GM21367 (cell line): ENCODE measurements around the gene TCN2.
"Not testable (repeated sequence)": the region's sequence is repeated elsewhere in the genome, so short reads cannot be mapped to it uniquely, and the experiment has no call there.

ENCODE experiments used
- ATAC-seq: cut with Tn5 transposase; IDR thresholded peaks from one replicate; pipeline ENCODE4 v1.9.1; 2021; ENCODE audit not compliant: unreplicated experiment

Gene TCN2

DNA sequence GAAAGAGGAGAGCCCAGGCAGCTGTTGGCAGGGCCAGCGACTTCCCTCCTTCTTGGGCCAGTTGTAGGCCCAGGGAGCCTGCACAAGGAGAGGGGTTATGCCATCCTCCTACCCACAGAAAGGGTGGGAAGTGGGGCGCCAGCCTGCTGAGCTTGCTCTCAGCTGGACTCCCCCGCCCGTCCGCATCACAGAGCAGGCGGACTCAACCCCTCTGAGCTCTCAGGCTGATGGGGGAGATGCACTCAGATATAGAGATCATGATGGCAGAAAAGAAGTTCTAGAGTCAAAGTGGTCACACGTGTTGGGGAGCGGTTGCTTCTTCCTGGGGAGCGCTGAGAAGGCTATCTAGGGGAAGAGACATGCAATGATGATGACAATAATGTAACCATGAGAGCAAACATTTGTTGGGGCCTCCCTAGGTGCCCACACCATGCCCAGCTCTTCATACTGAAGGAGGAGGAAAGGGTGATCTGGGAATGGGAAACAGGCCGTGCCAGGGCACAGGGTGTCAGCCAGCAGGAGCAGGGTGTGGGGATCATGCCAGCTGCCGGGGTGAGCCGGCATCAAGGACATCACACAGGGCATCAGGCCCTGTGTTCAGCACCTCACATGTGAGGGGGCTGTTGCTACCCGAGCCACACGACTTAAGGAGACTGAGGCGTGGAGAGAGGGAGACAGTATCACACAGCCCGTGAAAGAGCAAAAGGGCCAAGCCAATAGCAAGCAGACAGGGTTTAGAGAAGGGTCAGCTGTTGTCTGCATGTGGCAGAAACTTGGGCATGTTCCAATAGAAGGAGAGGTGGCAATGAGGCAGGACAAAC, 36.3 kb downstream of the TCN2 start:
- ATAC-seq: no peak

DNA sequence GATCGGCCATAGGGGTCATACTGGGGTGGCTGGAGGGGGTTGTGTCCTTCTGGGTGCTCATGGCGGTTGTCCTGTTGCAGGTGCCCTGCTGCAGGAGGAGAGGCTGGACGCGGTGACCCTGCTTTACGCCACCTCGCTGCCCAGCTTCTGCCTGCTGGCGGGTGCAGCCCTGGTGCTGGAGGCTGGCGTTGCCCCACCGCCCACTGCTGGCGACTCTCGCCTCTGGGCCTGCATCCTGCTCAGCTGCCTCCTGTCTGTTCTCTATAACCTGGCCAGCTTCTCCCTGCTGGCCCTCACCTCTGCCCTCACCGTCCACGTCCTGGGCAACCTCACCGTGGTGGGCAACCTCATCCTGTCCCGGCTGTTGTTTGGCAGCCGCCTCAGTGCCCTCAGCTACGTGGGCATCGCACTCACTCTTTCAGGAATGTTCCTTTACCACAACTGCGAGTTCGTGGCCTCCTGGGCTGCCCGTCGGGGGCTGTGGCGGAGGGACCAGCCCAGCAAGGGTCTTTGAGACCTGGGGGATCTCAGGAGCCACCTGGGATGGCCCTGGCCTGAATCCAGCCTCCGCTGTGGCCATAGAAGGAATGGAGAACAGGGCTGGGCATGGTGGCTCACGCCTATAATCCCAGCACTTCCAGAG, 39.7 kb downstream of the TCN2 start:
- no peak for ATAC-seq

GRCh38 chr22:30647536-30647935, 40.6 kb downstream of the TCN2 start:
- no peak for ATAC-seq

DNA sequence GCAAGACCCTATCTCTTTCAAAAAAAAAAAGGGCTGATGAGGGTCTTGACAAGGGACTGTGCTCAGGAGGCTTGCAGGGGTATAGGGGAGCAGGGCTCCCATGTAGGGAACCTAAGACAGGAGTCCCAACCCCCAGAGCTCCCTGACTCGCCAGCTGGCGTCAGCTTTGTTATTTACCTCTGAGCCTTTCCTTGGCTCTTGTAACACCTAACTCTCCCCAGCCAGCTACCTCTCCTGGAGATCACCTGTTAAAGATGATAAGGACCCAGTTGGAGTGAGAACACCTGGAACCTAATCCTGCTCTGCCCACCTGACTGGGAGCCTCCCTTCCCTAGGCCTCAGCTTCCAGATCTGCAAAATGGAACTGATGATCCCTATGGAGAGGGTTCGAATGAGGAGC, 41.9 kb downstream of the TCN2 start:
- no peak for ATAC-seq

GRCh38 chr22:30649430-30650007, 42.5 kb downstream of the TCN2 start:
- no peak for ATAC-seq

GRCh38 chr22:30650508-30651116, 43.6 kb downstream of the TCN2 start:
- no peak for ATAC-seq

GRCh38 chr22:30652852-30653251, 45.9 kb downstream of the TCN2 start:
- ATAC-seq: no peak

- no peak for ATAC-seq
Measured at GRCh38 chr22:30654361-30654760, 47.4 kb downstream of the TCN2 start.

DNA sequence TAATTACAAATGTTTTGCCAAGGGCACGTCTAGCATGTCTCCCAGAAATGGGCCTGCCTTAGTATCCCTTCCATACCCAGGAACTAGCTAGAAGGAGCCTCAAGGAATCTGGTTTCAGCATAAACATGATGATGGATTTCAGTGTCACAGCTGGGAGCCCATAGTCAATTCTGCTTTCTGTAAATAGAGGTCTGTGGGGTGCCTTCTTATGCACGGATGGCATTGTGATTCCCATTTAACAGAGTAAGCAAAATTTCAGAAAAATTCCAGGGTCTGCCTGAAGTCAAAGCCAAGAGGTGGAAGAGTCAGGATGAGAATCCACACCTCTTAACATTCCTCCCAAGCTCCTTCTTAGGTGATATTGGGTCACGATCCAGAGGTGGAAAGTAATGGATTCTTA, 48.6 kb downstream of the TCN2 start:
- no peak for ATAC-seq

GRCh38 chr22:30662040-30662439, 55.1 kb downstream of the TCN2 start:
- no peak for ATAC-seq

DNA sequence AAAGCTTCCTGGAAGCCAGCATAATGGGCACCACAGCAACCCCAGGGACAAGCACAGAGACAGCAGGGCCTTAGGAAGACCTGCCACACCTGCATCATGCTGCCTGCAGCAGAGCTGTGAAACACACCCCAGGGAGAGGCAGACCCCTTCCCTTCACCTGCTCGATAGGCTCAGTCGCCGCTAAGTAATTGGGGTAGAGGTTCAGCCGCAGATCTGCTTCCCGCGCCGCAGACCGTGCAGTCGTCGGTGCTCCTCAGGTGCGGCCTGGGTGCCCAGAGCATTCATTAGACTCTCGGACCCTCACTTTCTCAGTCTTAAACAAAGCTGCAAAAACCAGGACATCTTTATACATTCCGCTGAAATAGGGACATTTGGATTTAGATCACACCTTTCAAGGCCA, 57.8 kb downstream of the TCN2 start:
- no peak for ATAC-seq

DNA sequence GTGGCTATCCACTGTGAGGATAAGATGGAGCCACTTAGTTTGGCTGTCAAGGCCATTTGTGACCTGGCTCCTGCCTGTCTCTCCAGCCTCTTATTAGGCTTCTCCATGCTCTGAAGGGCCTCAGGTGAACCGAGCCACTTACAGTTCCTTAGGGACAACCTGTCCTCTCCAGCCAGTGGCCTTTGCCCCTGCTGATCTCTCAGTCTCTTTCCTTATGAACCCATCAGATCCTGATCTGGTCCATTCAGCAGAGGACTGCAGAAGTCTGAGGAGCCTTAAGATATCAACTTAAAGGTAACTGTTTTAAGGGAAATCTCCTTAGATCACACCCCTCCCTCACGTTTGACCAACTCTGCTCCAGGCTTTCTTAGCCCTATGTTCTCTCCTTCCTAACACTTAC, 58.3 kb downstream of the TCN2 start:
- ATAC-seq: no peak

GRCh38 chr22:30665786-30666185, 58.8 kb downstream of the TCN2 start:
- no peak for ATAC-seq

- ATAC-seq: peak; percentile 8
Measured at GRCh38 chr22:30667107-30667493, 60.1 kb downstream of the TCN2 start.

- ATAC-seq: peak; percentile 84
Measured at GRCh38 chr22:30667494-30668385, 60.8 kb downstream of the TCN2 start, which contains the start of gene DUSP18. Gene DUSP18 (minus strand): TSS chr22:30667875. CDS start chr22:30664003, 3,872 bp downstream.

- ATAC-seq: no peak
Measured at GRCh38 chr22:30668386-30668710, 61.4 kb downstream of the TCN2 start.

DNA sequence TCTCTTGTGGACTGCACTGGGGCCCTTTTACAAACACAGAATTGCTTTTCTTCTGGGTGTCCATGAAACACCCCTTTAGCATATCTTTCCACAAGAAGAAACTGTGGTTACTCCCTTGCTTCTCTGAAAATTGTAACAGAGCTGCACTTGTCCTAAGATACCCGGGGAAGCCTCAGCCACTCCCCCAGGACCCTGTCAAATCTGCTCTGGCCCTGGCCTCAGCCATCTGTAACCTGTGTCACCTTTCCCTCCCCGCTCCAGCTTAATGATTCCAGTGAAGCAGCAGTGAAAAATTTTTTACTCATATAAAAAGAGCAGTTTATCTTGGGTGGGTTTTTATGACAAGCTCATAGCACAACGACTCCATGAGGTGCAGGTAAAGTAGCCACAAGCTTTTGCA, 64.1 kb downstream of the TCN2 start:
- ATAC-seq: no peak

DNA sequence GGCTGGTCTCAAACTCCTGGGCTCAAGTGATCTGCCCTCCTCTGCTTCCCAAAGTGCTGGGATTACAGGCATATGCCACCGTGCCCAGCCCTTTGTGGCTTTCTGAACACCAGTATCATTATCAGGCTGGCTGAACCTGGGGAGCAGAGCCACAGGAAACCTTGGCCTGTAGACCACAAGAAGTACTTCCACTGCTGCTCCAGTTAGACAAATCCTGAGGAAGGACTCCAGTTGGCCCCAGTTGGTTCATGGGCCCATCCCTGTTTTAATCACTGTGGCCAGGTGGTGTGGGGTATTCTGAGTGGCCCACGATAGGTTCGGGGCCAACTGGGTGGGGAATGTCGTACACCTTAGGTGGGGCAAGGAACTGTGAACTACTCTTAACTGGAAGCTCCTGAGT, 66.2 kb downstream of the TCN2 start:
- no peak for ATAC-seq

DNA sequence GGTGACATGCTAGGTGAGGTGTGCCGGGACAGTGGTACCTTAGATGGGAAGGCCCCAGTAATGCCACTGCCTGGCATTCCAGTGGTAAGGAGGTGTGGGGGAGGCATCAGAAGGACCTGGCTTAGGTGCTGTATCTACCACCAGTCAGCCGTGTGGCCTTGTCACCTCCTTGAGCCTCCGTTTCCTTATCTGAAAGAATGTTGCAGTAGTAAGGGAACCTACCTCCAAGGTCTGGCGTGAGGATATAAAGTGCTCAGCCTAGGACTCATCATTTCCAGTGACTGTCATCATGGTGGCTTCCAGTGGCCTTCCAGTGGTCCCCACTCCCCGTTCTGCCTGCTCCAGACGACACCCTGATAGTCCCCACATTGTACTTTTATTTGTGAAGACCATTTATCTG, 67.5 kb downstream of the TCN2 start:
- no peak for ATAC-seq

- no peak for ATAC-seq
Measured at GRCh38 chr22:30675436-30675835, 68.5 kb downstream of the TCN2 start.

DNA sequence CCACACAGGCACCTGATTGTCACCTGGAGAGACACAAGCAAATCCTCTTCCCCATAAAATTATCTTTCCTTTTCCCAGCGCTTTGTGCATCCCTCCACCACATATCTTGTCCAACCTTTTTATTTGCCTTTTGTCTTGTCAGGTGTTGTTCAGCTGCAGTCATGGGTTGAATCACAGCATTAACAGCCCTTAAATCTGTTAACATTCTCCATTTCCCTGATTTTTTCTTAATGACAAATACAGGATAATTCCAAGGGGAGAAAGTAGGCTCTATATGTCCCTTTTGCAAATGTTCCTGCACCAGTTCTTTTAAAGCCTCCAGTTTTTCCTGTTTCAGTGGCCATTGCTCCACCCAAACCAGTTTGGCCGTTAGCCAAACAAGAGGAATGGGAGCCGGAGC, 69.6 kb downstream of the TCN2 start:
- ATAC-seq: not testable (repeated sequence)
